Activated CD4-positive, alpha-beta T cell treated with anti-CD3 and anti-CD28 coated beads, Interleukin-2, amount 10 ng/mL, durations not matched to agents 7 days and 5 days (primary cell): ENCODE data around the gene PSD. TPM values are rescaled to one million over a fixed set of nuclear protein-coding genes. Genes with fewer than 3 reads are reported as not detected.

Experiments used
- CTCF ChIA-PET: fragments of 350-600 bp; sonication (Branson Sonifier 250); formaldehyde crosslinking; loops from one replicate; lab custom pipeline; 2021; ENCODE audit warnings: antibody characterized with exemption; lab: Charles Lee
- POLR2A ChIA-PET: fragments of 350-600 bp; sonication (Branson Sonifier 250); formaldehyde crosslinking; loops from one replicate; lab custom pipeline; 2021; ENCODE audit warnings: antibody characterized with exemption; lab: Charles Lee
- DNase-seq: peaks from one replicate; pipeline ENCODE4 v3.0.0-alpha.2; 2020
- H3K27ac Mint-ChIP-seq: one replicate; pipeline ENCODE4 v1.8.0; 2021; ENCODE audit warnings: mild to moderate bottlenecking, moderate library complexity, mixed read lengths
- H3K27me3 Mint-ChIP-seq: one replicate; pipeline ENCODE4 v1.8.0; 2021; ENCODE audit warnings: mixed read lengths
- H3K36me3 Mint-ChIP-seq: one replicate; pipeline ENCODE4 v1.8.0; 2021; ENCODE audit warnings: low read depth, mixed read lengths
- H3K4me1 Mint-ChIP-seq: one replicate; pipeline ENCODE4 v1.8.0; 2021; ENCODE audit warnings: mixed read lengths
- H3K4me3 Mint-ChIP-seq: one replicate; pipeline ENCODE4 v1.8.0; 2021; ENCODE audit warnings: mild to moderate bottlenecking, moderate library complexity, mixed read lengths
- H3K9me3 Mint-ChIP-seq: one replicate; pipeline ENCODE4 v1.8.0; 2021; ENCODE audit warnings: mixed read lengths
- total RNA-seq, 2 experiments: library from RNA; stranded (reverse); gene quantifications; one replicate each; pipeline ENCODE4 v1.2.3, GENCODE V29; 2021

The PSD gene
- total RNA-seq, 2 experiments from 2014 or later: 1.4 to 1.6 TPM

- CTCF ChIA-PET: interaction anchor here (0.7 to 9.2 kb wide), 8 partner anchors 8 to 166 kb away, joined by 3 to 118 read pairs (median 16); partner anchors contain the start of genes ACTR1A, CUEDC2, ELOVL3 and SUFU
- no peaks in the 10 kb centered on the region for H3K27me3 Mint-ChIP-seq
- POLR2A ChIA-PET: no interaction called here
- H3K4me3 Mint-ChIP-seq: no peak overlapping the region
- no peak for DNase-seq
- no peak overlapping the region for H3K27ac Mint-ChIP-seq
- H3K4me1 Mint-ChIP-seq: peaks cover 30% of the 10 kb centered on the region
- H3K36me3 Mint-ChIP-seq: peaks cover 7% of the 10 kb centered on the region
- no peaks in the 10 kb centered on the region for H3K9me3 Mint-ChIP-seq
These were observed 26.3 kb downstream of the PSD start for GRCh38 chr10:102392306-102392705.

- no peak for DNase-seq
- Mint-ChIP-seq H3K27ac (no peak overlapping the region), H3K4me3 (no peak overlapping the region), H3K36me3 (no peaks in the 10 kb centered on the region), H3K4me1 (peaks cover 14% of the 10 kb centered on the region), H3K27me3 (no peaks in the 10 kb centered on the region), H3K9me3 (no peaks in the 10 kb centered on the region)
- ChIA-PET CTCF (interaction anchor here (0.6 to 1.6 kb wide), 6 partner anchors 9 to 379 kb away, joined by 3 to 7 read pairs (median 4); partner anchors contain the start of gene ACTR1A), POLR2A (no interaction called here)
These were observed 28.7 kb downstream of the PSD start for GRCh38 chr10:102389894-102390293.

- Mint-ChIP-seq H3K4me3 (no peak overlapping the region), H3K27me3 (no peaks in the 10 kb centered on the region), H3K9me3 (no peaks in the 10 kb centered on the region), H3K27ac (no peak overlapping the region), H3K4me1 (no peaks in the 10 kb centered on the region), H3K36me3 (peaks cover 17% of the 10 kb centered on the region)
- ChIA-PET POLR2A (no interaction called here), CTCF (interaction anchor here (0.7 to 3.9 kb wide), 12 partner anchors 9 to 198 kb away, joined by 3 to 42 read pairs (median 4); partner anchors contain the start of genes NFKB2 and PITX3)
- no peak for DNase-seq
These were observed 33.8 kb downstream of the PSD start for GRCh38 chr10:102384606-102385429.

GRCh38 chr10:102384053-102384452 lies 34.5 kb downstream of the PSD start:
- Mint-ChIP-seq H3K4me3 (no peak overlapping the region), H3K36me3 (peaks cover 18% of the 10 kb centered on the region), H3K4me1 (no peaks in the 10 kb centered on the region), H3K27ac (no peak overlapping the region), H3K9me3 (no peaks in the 10 kb centered on the region), H3K27me3 (no peaks in the 10 kb centered on the region)
- POLR2A ChIA-PET: no interaction called here
- CTCF ChIA-PET: interaction anchor here (0.6 to 3.9 kb wide), 11 partner anchors 8 to 199 kb away, joined by 3 to 42 read pairs (median 4); partner anchors contain the start of gene NFKB2
- no peak for DNase-seq

GRCh38 chr10:102382871-102383270 lies 35.7 kb downstream of the PSD start:
- Mint-ChIP-seq H3K36me3 (peaks cover 20% of the 10 kb centered on the region), H3K27ac (no peak overlapping the region), H3K4me3 (no peak overlapping the region), H3K27me3 (no peaks in the 10 kb centered on the region), H3K4me1 (no peaks in the 10 kb centered on the region), H3K9me3 (no peaks in the 10 kb centered on the region)
- POLR2A ChIA-PET: interaction anchor here (0.6 kb wide), 1 partner anchor 327 kb away, joined by 3 read pairs; no protein-coding TSS in a partner anchor
- DNase-seq: no peak
- CTCF ChIA-PET: interaction anchor here (0.6 to 3.9 kb wide), 7 partner anchors 11 to 200 kb away, joined by 3 to 42 read pairs (median 3); partner anchors contain the start of gene NFKB2

- POLR2A ChIA-PET: interaction anchor here (0.6 kb wide), 1 partner anchor 328 kb away, joined by 3 read pairs; no protein-coding TSS in a partner anchor
- CTCF ChIA-PET: interaction anchor here (0.6 to 1.7 kb wide), 9 partner anchors 9 to 223 kb away, joined by 3 to 7 read pairs (median 3); no protein-coding TSS in a partner anchor
- Mint-ChIP-seq H3K27me3 (no peaks in the 10 kb centered on the region), H3K9me3 (no peaks in the 10 kb centered on the region), H3K36me3 (peaks cover 20% of the 10 kb centered on the region), H3K4me1 (no peaks in the 10 kb centered on the region), H3K4me3 (no peak overlapping the region), H3K27ac (no peak overlapping the region)
- no peak for DNase-seq
These were observed 36.6 kb downstream of the PSD start for GRCh38 chr10:102381983-102382382.

- CTCF ChIA-PET: interaction anchor here (0.6 to 1.3 kb wide), 6 partner anchors 9 to 28 kb away, joined by 3 to 4 read pairs (median 3); no protein-coding TSS in a partner anchor
- H3K27me3 Mint-ChIP-seq: no peaks in the 10 kb centered on the region
- H3K4me1 Mint-ChIP-seq: no peaks in the 10 kb centered on the region
- peaks cover 29% of the 10 kb centered on the region for H3K36me3 Mint-ChIP-seq
- no peaks in the 10 kb centered on the region for H3K9me3 Mint-ChIP-seq
- DNase-seq: no peak
- POLR2A ChIA-PET: no interaction called here
- no peak overlapping the region for H3K4me3 Mint-ChIP-seq
- no peak overlapping the region for H3K27ac Mint-ChIP-seq
These were observed 39.2 kb downstream of the PSD start for GRCh38 chr10:102379383-102379782.

- CTCF ChIA-PET: interaction anchor here (1.7 to 2.0 kb wide), 2 partner anchors 8 to 23 kb away, joined by 7 read pairs; no protein-coding TSS in a partner anchor
- Mint-ChIP-seq H3K36me3 (peaks cover 32% of the 10 kb centered on the region), H3K27ac (no peak overlapping the region), H3K4me1 (no peaks in the 10 kb centered on the region), H3K27me3 (no peaks in the 10 kb centered on the region), H3K4me3 (no peak overlapping the region), H3K9me3 (no peaks in the 10 kb centered on the region)
- POLR2A ChIA-PET: no interaction called here
- no peak for DNase-seq
These were observed 41.7 kb downstream of the PSD start for GRCh38 chr10:102376901-102377300.

GRCh38 chr10:102375867-102376266 lies 42.7 kb downstream of the PSD start:
- no peaks in the 10 kb centered on the region for H3K9me3 Mint-ChIP-seq
- no peak for DNase-seq
- H3K4me3 Mint-ChIP-seq: no peak overlapping the region
- CTCF ChIA-PET: interaction anchor here (1.0 to 2.0 kb wide), 5 partner anchors 9 to 234 kb away, joined by 3 to 7 read pairs (median 4); no protein-coding TSS in a partner anchor
- H3K27me3 Mint-ChIP-seq: no peaks in the 10 kb centered on the region
- H3K4me1 Mint-ChIP-seq: no peaks in the 10 kb centered on the region
- H3K36me3 Mint-ChIP-seq: peaks cover 37% of the 10 kb centered on the region
- POLR2A ChIA-PET: no interaction called here
- no peak overlapping the region for H3K27ac Mint-ChIP-seq

GRCh38 chr10:102375250-102375649 lies 43.3 kb downstream of the PSD start:
- Mint-ChIP-seq H3K36me3 (peaks cover 42% of the 10 kb centered on the region), H3K9me3 (no peaks in the 10 kb centered on the region), H3K4me3 (no peak overlapping the region), H3K4me1 (no peaks in the 10 kb centered on the region), H3K27ac (no peak overlapping the region), H3K27me3 (no peaks in the 10 kb centered on the region)
- DNase-seq: no peak
- POLR2A ChIA-PET: no interaction called here
- CTCF ChIA-PET: interaction anchor here (0.5 to 2.0 kb wide), 8 partner anchors 10 to 235 kb away, joined by 3 to 7 read pairs (median 4); no protein-coding TSS in a partner anchor

- no peak for DNase-seq
- H3K27ac Mint-ChIP-seq: no peak overlapping the region
- H3K36me3 Mint-ChIP-seq: peaks cover 69% of the 10 kb centered on the region
- no peaks in the 10 kb centered on the region for H3K9me3 Mint-ChIP-seq
- no peaks in the 10 kb centered on the region for H3K27me3 Mint-ChIP-seq
- H3K4me3 Mint-ChIP-seq: no peak overlapping the region
- ChIA-PET CTCF (interaction anchor here (0.5 to 2.3 kb wide), 9 partner anchors 13 to 747 kb away, joined by 3 to 7 read pairs (median 3); no protein-coding TSS in a partner anchor), POLR2A (interaction anchor here (0.6 kb wide), 1 partner anchor 93 kb away, joined by 10 read pairs; no protein-coding TSS in a partner anchor)
- H3K4me1 Mint-ChIP-seq: no peaks in the 10 kb centered on the region
These were observed 47.3 kb downstream of the PSD start for GRCh38 chr10:102371295-102371694.

- H3K9me3 Mint-ChIP-seq: no peaks in the 10 kb centered on the region
- POLR2A ChIA-PET: no interaction called here
These were observed 50.5 kb downstream of the PSD start for GRCh38 chr10:102368077-102368476.

More at GRCh38 chr10:102368077-102368476, 50.5 kb downstream of the PSD start:
- Mint-ChIP-seq H3K4me3 (no peak overlapping the region), H3K27me3 (no peaks in the 10 kb centered on the region), H3K4me1 (no peaks in the 10 kb centered on the region), H3K36me3 (peaks cover 75% of the 10 kb centered on the region), H3K27ac (no peak overlapping the region)
- CTCF ChIA-PET: interaction anchor here (0.7 to 2.5 kb wide), 8 partner anchors 7 to 138 kb away, joined by 3 to 10 read pairs (median 5); partner anchors contain the start of gene NFKB2
- DNase-seq: no peak
